Activated CD4-positive, alpha-beta T cell treated with anti-CD3 and anti-CD28 coated beads, Interleukin-2, Interleukin-4, amounts not matched to agents 100 ng/mL and 50 ng/mL, durations not matched to agents 16 hours and 8 hours (primary cell): Measurements from ENCODE around the gene ELMO1.

Source experiments
- DNase-seq: peaks from one replicate; pipeline ENCODE4 v3.0.0-alpha.2; 2020; ENCODE audit warnings: low spot score

The ELMO1 gene

GRCh38 chr7:37310327-37311080, 138.2 kb downstream of the ELMO1 start:
- DNase-seq: no peak

GRCh38 chr7:37309493-37309892, 139.2 kb downstream of the ELMO1 start:
- DNase-seq: no peak

DNA sequence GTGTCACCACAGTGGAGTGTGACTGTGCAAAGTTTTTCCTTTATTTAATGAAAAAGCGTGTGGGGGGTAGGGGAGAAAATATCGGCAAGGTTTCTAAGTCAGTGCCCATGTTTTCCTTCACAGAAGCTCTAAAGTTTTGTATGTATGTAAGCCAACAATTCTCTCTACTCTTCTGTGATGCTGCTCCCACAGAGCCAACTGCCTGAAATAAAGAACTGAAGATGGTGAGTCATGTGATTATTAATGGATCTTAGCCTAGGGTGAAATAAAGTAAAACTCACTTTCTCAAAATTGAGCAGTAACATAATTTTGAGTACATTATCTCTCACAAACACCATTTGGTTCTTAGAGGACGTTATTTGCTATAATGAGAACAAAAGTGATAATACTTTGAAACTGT, 143.7 kb downstream of the ELMO1 start:
- no peak for DNase-seq

DNA sequence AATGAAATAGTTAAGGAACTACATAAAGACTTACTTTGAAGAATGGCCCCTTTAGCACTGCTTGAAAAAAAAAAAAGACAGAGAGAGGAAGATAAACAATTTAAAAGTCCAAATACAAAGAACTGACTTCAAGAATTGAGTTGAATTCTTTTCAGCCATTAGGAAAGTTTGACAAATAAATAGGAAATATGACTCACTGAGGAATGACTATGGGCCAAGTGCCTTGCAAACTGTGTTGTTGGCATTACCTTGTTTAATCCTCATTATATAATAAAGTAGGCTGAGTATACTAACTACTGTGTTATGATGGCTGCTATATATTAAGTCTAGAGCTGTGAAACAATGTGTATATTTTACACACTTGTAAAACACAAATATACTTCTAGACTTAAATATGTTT, 151.1 kb downstream of the ELMO1 start:
- DNase-seq: no peak

- no peak for DNase-seq
Observed at GRCh38 chr7:37295401-37295800, 153.3 kb downstream of the ELMO1 start.

- no peak for DNase-seq
Observed at GRCh38 chr7:37290731-37291130, 157.9 kb downstream of the ELMO1 start.

GRCh38 chr7:37289781-37290180, 158.9 kb downstream of the ELMO1 start:
- no peak for DNase-seq

GRCh38 chr7:37289367-37289766, 159.3 kb downstream of the ELMO1 start:
- DNase-seq: no peak

DNA sequence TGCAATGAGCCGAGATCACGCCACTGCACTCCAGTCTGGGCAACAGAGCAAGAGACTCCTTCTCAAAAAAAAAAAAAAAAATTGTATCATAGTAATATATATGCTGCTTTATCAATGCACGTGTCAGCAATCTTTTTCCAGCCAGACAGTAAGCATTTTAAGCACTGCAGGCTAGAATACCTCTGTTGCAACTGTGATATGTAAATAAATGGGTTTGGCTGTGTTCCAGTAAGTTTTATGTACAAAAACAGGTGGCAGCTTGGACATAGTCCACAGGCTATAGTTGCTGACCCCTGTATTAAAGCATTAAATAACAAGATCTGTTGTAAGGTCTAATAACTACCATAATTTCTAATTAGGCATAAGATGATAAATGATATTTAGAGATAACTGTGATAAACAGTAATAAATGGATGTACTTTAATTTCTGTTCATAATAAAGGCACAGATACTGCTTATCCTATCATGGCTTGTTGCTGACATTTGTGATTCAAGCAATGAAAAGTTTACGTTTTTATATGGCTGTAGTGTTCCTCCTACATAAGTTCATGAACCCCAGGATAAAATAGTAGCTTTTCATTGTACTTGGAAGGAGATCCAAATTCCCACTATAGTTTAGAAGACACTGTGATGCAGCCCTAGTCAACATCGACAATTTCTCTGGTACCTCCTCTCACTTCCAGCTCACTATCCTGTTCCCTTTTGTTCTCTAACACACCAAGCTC, 161.4 kb downstream of the ELMO1 start:
- DNase-seq: no peak

GRCh38 chr7:37286454-37286832, 162.2 kb downstream of the ELMO1 start:
- no peak for DNase-seq

GRCh38 chr7:37285706-37286453, 162.8 kb downstream of the ELMO1 start:
- no peak for DNase-seq

- peak; percentile 25 for DNase-seq
Observed at GRCh38 chr7:37284805-37285231, 163.8 kb downstream of the ELMO1 start.

- no peak for DNase-seq
Observed at GRCh38 chr7:37284285-37284684, 164.4 kb downstream of the ELMO1 start.

- no peak for DNase-seq
Observed at GRCh38 chr7:37283716-37284115, 164.9 kb downstream of the ELMO1 start.

- DNase-seq: no peak
Observed at GRCh38 chr7:37282927-37283326, 165.7 kb downstream of the ELMO1 start.

GRCh38 chr7:37282093-37282444, 166.6 kb downstream of the ELMO1 start:
- no peak for DNase-seq

DNA sequence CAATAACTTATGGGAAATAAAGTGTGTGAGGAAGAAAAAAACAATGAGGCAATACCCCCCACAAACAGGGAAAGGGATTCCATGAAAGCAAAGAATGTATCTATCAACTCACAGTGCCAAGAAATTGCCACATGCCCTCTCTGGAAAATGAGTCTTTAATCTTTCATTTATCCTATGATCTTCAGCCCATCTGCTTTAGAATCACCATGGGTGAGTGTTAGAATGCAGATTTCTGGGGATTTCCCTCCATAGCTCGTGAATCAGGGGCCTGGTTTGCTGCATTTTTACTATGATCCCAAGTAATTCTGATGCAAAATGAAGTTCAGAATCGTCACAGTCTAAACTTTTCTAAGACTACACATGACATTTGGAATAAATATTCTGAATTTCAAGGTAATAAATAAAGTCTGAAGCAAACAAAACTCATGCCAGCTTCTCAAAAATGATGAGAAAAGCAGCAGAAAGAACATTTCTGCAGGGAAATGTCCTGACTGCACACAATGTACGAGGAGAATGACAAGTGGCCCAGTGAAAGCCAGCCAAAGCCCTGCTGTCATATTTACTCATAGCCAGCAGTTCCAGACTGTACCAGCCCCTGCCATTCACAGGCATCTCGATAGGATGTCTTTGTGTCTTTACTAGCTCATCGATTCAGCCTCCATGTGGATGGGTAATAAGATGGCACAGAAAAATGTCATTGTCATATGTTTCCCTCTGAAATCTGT, 167.1 kb downstream of the ELMO1 start:
- no peak for DNase-seq

GRCh38 chr7:37277513-37277912, 171.2 kb downstream of the ELMO1 start:
- DNase-seq: no peak

DNA sequence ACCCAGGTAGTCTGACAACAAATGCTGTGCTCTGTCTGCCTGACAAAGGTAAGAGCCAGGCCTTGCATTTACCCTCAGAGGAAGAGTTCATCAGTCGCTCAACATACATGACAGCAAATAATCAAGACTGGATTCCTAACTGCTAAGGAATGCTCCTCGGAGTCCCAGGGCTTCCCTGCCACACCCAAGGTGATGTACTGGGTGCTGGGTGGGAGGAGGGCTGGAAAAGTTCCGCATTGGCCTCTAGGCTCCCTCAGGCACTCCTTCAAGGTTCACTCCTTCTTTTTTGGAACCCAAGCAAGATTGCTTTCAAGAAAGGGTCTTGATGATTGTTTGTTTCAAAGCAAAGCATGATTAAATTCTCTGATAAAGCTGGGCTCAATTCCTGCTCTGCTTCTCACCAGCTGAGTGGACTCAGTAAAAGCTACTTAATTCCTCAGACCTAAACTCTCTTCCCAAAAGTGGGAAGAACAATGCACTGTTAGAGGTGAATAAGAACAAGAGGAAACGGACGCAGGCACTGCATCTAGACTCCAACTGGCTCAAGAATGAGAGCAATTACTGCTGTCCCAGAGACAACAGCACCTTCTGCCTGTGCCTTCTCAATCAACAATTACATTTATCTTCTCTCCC, 173.5 kb downstream of the ELMO1 start:
- DNase-seq: no peak

GRCh38 chr7:37273891-37274290, 174.8 kb downstream of the ELMO1 start:
- DNase-seq: no peak

- DNase-seq: no peak
Observed at GRCh38 chr7:37269711-37270508, 178.8 kb downstream of the ELMO1 start.
